GM19468 (cell line): ENCODE measurements around the gene PSG7.
"Not testable (repeated sequence)": the region's sequence is repeated elsewhere in the genome, so short reads cannot be mapped to it uniquely, and the experiment has no call there.

ENCODE experiments used
- ATAC-seq: cut with Tn5 transposase; IDR thresholded peaks from one replicate; pipeline ENCODE4 v1.9.1; 2021; ENCODE audit warnings: mild to moderate bottlenecking, moderate library complexity, moderate number of reproducible peaks; ENCODE audit not compliant: unreplicated experiment; ENCODE audit errors: extremely low read depth

The PSG7 gene

GRCh38 chr19:42937107-42937506 lies at the start of gene PSG7:
PSG7 (minus strand) TSS chr19:42937207; CDS start chr19:42937076, 131 bp downstream.
- ATAC-seq: not testable (repeated sequence)

GRCh38 chr19:42985588-42985987 lies 48.6 kb upstream of the PSG7 start:
- ATAC-seq: no peak

GRCh38 chr19:42982111-42982510 lies 45.1 kb upstream of the PSG7 start:
- ATAC-seq: not testable (repeated sequence)

DNA sequence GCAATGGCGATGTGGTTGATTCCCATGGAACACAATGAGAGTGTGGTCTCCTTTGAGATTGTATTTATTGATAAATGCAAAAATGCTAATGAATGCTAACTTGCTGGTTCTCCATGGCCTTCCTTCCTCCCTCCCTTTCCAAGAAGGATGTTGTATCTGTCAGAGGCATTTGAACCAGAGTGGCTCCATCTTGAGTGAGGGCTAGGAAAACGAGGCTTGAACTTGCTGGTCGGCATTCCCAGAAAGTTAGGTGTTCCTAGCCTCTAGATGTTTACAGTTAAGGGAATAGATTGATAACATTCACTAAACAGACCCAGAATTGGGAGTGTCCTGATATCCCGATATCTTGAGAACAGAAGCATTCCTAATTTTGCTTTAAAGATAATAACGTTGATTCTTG lies 34.4 kb upstream of the PSG7 start:
- ATAC-seq: not testable (repeated sequence)

DNA sequence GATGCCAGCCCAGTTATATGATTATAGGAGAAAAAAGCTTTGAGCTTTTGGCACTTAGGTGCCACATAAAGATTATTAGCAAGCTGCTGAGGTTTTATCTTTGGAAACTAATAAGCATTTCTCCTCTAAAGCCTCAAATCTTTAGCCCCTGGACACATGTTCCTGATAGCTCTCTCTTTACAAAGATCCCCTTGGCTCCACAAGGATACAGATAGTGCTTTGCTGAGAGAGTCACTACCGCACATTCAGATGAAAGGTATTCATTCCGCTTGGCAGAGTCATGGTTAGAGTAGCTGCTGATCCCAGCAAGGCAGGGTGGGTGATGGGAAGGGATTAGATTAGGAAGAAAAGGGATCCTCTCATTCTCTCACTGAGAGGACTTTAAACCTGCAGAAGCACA lies 28.2 kb upstream of the PSG7 start:
- no peak for ATAC-seq

GRCh38 chr19:42961119-42961518 lies 24.1 kb upstream of the PSG7 start:
- no peak for ATAC-seq

DNA sequence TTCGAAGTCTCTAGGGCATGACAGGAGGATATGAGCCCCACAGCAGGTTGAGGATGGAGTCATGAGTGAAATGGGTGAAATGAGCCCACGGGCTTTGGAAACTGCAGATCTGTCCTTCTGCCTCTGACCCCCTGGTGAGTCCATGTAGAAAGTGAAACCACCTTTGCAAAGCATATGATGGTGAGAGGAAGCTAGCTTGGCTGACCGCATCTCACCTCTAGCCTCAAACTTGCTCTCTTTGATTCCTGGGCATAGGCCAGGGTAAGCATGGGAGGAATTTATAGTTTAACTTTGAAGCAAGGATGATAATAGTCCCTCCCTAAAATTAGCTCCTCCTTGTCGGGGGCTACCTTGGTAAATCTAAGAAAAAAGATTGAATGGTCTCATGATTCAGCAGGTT lies 15.1 kb upstream of the PSG7 start:
- ATAC-seq: not testable (repeated sequence)

DNA sequence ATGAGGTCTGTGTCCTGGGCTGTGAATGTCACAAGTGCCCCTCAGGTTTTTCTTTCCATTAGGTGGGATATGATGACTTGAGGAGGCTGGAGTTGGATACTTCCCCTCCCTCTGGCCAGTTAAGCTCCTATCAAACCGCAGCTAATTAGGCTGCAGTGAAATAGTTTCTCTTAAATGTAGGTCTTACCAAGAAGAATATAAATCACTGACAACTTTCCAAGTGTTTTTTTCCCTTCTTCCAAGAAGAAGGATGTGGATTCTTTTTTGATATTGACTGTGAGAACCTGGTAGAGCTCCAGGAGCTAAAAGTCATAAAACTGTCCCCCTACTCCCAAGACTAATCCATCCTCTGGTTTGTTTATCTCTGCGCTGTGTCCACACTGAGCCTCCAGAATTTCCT lies 14.5 kb upstream of the PSG7 start:
- not testable (repeated sequence) for ATAC-seq

DNA sequence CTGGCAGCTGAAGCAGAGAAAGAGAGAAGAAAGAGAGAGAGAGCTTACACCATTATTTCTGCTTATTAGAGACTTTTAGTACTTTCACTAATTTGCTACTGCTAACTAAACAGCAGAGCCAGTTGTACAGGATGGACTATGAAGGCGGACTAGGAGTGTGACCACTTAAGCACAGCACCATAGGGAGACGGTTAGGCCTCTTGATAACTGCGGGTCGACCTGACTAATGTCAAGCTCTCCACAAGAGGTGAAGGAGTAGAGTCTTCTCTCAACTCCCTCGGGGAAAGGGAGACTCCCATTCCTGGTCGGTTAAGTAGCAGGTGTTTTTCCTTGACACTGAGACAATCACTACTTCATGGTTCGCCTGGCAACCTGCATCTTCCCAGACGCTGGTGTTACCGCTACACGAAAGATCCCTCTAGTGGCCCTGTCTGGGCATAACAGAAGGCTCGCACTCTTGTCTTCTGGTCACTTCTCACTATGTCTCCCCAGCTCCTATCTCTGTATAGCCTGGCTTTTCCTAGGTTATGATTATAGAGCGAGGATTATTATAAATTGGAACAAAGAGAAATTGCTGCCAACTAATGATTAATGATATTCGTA lies 5.3 kb upstream of the PSG7 start:
- no peak for ATAC-seq

- ATAC-seq: not testable (repeated sequence)
Measured at GRCh38 chr19:42934726-42935125, 2.3 kb downstream of the PSG7 start.

DNA sequence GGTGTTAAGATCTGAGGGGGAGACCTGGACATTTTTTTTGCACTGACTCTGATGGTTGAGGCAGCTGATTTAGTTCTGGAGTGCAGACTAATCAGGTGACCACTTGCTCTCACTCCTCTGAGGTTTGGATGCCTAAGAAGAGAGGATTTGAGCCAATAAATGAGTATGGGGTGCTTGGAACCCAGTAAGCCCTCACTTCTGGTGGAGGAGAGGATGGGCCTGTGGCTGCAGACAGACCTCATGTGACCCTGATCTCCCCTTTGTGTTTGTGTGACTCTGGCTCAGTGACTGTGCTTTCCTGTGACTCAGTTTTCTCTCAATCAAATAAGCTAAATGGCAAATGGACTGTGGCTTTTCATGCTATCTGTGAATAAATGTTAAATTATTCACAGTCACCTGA lies 2.8 kb downstream of the PSG7 start:
- ATAC-seq: not testable (repeated sequence)

DNA sequence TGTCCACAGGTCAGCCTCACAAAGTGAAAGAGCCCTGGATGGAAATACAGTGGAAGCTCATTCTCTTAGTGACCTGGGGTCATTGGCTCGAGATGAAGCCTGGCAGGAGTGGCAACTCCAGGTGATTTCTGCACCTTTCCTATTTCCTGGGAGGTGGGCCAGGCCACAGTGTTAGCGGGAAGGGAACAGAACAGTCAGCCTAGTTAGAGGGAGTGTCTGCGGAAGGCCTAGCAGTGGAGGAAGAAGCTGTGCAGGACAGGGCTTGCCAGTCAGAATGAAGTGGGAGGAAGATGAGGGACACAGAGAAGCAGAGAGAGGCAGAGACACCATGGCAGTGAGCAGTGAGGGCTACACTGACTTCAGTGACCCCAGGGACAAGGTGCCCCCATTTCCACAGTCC lies 3.6 kb downstream of the PSG7 start:
- ATAC-seq: not testable (repeated sequence)

- not testable (repeated sequence) for ATAC-seq
Measured at GRCh38 chr19:42932485-42933101, 4.4 kb downstream of the PSG7 start.

GRCh38 chr19:42930214-42930613 lies 6.8 kb downstream of the PSG7 start:
- ATAC-seq: not testable (repeated sequence)

DNA sequence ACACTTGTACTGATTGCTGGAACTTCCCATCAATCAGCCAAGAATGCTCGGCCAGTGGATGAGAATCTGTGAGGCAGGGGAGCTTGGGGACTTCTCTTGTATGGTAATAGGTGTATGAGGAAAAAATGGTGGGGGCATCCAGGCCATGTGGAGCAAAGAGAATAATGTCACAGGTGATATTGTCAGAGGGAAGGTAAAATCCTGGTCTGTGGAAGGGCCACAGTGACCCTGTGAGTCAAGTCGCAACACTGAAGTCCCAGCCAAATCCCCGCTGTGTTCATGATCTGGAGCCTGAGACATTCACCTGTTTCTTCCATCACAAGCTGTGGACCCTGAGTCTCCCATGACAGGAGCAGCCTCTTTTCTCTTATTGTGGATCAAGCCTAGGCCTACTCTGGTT lies 8.1 kb downstream of the PSG7 start:
- no peak for ATAC-seq

GRCh38 chr19:42926781-42927180 lies 10.2 kb downstream of the PSG7 start:
- ATAC-seq: no peak

GRCh38 chr19:42923106-42923505 lies 13.9 kb downstream of the PSG7 start:
- ATAC-seq: not testable (repeated sequence)

DNA sequence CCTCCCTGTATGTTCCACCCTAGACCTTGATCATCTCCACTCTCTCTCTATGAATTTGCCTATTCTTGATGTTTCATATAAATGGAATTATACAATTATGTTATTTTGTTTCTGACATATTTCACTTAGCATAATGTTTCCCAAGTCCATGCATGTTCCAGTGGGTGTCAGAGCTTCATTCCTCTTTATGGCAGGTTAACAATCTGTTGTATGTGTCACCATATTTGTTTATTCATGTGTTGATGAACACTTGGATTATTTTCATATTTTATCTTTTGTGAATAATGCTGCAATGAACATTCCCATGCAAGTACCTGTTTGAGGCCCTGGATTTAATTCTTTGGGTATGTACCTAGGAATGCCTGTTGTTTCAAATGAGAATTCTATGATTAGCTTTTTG lies 16.0 kb downstream of the PSG7 start:
- ATAC-seq: not testable (repeated sequence)

GRCh38 chr19:42919757-42920079 lies 17.3 kb downstream of the PSG7 start:
- ATAC-seq: no peak

DNA sequence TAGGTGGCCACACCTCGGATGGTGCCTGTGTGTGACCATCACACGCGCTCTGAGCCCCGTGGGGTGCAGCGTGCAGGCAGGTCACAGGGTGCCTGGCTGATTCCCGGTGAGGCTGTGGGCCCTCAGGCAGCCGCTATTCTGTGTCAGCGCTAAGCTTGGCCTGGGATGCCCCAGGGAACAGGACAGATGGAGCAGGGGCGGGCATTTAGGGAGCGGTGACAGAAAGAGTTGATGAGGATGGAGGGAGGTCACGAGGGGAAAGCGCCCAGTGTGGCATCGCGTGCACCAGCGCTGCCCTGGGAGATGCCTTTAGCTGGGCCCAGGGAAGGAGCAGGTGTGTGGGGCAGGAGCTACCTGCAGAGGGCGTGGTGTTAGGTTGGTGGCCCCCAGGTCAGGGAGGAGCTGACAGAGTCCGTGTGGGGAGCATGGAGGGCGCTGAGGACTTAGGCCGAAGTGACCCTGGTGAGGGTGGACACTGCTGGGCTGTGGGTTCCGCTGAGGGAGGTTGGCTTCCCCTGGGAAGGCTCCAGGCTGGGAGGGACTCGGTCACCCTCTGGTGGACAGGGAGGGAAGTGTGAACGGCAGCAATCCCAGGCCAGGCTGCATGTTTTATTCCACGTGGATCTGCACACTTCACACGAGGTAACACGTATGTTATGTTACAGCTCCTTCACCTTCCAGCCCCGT lies 17.8 kb downstream of the PSG7 start:
- not testable (repeated sequence) for ATAC-seq

- not testable (repeated sequence) for ATAC-seq
Measured at GRCh38 chr19:42918377-42919069, 18.5 kb downstream of the PSG7 start.
